GM12878 (cell line): Measurements from ENCODE around the gene TUNAR.

Experiments used
- BACH1 ChIP-seq: fragments of 450-650 bp; IDR thresholded peaks from 2 replicates; pipeline ENCODE4 v1.6.1; 2017; ENCODE audit warnings: mild to moderate bottlenecking, borderline replicate concordance
- DPF2 ChIP-seq: fragments of 450-650 bp; IDR thresholded peaks from 2 replicates; pipeline ENCODE4 v1.6.1; 2017; ENCODE audit warnings: mild to moderate bottlenecking
- ESRRA ChIP-seq: IDR thresholded peaks from 2 replicates; pipeline ENCODE4 v1.6.1; 2012; ENCODE audit warnings: mild to moderate bottlenecking, low read length, improper control_type of control experiment
- EZH2 ChIP-seq: IDR thresholded peaks from 2 replicates; pipeline ENCODE4 v1.6.1; 2012; ENCODE audit warnings: low read depth, mild to moderate bottlenecking, control low read depth, inconsistent platforms, low read length, borderline replicate concordance; ENCODE audit not compliant: control insufficient read depth
- NR2F1 ChIP-seq: fragments of 450-650 bp; conservative IDR thresholded peaks from 2 replicates; pipeline ENCODE4 v1.6.1; 2017; ENCODE audit warnings: mild to moderate bottlenecking
- POLR2A ChIP-seq: IDR thresholded peaks from 2 replicates; pipeline ENCODE4 v1.6.1; 2011; ENCODE audit warnings: low read depth, mild to moderate bottlenecking, low read length
- TBL1XR1 ChIP-seq: IDR thresholded peaks from 2 replicates; pipeline ENCODE4 v1.6.1; 2012; ENCODE audit warnings: low read depth, low read length, improper control_type of control experiment
- TF ChIP-seq, protein P1 (sequence below): IDR thresholded peaks from 2 replicates; pipeline ENCODE4 v1.6.1; 2012; ENCODE audit warnings: mild to moderate bottlenecking, low read depth, low read length
- TF ChIP-seq, protein P2 (sequence below): fragments of 450-650 bp; IDR thresholded peaks from 2 replicates; pipeline ENCODE4 v1.6.1; 2017; ENCODE audit warnings: mild to moderate bottlenecking

DNA sequence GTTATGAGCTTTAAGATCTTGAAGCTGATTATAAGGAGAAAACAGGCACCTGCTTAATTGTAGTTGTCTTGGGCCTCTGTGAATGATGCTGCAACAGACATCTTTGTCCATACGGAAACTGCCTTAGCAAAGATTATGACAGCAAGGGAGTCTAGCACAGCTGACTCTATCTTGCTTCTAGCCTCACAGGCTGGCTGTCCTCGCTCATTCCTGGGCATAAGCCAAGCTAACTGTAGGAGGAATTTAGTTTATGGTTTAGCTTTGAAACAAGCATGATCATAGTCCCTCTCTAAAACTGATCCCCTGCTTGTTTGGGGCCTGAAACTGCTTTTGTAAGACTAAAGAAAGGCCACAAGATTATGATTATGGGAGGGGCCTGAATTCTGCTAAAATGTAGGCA, 88.3 kb downstream of the TUNAR start:
- TF ChIP-seq, protein P1, sequence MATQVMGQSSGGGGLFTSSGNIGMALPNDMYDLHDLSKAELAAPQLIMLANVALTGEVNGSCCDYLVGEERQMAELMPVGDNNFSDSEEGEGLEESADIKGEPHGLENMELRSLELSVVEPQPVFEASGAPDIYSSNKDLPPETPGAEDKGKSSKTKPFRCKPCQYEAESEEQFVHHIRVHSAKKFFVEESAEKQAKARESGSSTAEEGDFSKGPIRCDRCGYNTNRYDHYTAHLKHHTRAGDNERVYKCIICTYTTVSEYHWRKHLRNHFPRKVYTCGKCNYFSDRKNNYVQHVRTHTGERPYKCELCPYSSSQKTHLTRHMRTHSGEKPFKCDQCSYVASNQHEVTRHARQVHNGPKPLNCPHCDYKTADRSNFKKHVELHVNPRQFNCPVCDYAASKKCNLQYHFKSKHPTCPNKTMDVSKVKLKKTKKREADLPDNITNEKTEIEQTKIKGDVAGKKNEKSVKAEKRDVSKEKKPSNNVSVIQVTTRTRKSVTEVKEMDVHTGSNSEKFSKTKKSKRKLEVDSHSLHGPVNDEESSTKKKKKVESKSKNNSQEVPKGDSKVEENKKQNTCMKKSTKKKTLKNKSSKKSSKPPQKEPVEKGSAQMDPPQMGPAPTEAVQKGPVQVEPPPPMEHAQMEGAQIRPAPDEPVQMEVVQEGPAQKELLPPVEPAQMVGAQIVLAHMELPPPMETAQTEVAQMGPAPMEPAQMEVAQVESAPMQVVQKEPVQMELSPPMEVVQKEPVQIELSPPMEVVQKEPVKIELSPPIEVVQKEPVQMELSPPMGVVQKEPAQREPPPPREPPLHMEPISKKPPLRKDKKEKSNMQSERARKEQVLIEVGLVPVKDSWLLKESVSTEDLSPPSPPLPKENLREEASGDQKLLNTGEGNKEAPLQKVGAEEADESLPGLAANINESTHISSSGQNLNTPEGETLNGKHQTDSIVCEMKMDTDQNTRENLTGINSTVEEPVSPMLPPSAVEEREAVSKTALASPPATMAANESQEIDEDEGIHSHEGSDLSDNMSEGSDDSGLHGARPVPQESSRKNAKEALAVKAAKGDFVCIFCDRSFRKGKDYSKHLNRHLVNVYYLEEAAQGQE: no peak
- TF ChIP-seq, protein P2, sequence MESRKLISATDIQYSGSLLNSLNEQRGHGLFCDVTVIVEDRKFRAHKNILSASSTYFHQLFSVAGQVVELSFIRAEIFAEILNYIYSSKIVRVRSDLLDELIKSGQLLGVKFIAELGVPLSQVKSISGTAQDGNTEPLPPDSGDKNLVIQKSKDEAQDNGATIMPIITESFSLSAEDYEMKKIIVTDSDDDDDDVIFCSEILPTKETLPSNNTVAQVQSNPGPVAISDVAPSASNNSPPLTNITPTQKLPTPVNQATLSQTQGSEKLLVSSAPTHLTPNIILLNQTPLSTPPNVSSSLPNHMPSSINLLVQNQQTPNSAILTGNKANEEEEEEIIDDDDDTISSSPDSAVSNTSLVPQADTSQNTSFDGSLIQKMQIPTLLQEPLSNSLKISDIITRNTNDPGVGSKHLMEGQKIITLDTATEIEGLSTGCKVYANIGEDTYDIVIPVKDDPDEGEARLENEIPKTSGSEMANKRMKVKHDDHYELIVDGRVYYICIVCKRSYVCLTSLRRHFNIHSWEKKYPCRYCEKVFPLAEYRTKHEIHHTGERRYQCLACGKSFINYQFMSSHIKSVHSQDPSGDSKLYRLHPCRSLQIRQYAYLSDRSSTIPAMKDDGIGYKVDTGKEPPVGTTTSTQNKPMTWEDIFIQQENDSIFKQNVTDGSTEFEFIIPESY: no peak
- TF ChIP-seq NR2F1 (no peak), DPF2 (no peak), BACH1 (no peak), POLR2A (no peak), TBL1XR1 (no peak), EZH2 (no peak), ESRRA (no peak)
